ENCODE data around the gene FNDC10. TPM values are rescaled to one million over a fixed set of nuclear protein-coding genes. Genes with fewer than 3 reads are reported as not detected.

Gene FNDC10
- total and polyA plus RNA-seq, 2 donors from 2014 or later: 2.6 to 18.2 TPM

GRCh38 chr1:1603671-1604373 lies 3.9 kb upstream of the FNDC10 start:
- H3K4me1 ChIP-seq (ENCODE audit: control insufficient read depth in 2 of 3, insufficient read depth in 2 of 3, low read depth in 1 of 3, low read length in 3 of 3): peaks cover 0 to 9% (median 0%) of the 10 kb centered on the region in 3 donors
- intact Hi-C loops (cut with DNase I): no loop called here
- DNase-seq (no peak), FAIRE-seq (no peak)
- H3K4me3 ChIP-seq (ENCODE audit: low read length in 3 of 3): no peak overlapping the region
- H3K9ac ChIP-seq (ENCODE audit: low read length in 3 of 3): no peak overlapping the region
- TF ChIP-seq, protein P1, sequence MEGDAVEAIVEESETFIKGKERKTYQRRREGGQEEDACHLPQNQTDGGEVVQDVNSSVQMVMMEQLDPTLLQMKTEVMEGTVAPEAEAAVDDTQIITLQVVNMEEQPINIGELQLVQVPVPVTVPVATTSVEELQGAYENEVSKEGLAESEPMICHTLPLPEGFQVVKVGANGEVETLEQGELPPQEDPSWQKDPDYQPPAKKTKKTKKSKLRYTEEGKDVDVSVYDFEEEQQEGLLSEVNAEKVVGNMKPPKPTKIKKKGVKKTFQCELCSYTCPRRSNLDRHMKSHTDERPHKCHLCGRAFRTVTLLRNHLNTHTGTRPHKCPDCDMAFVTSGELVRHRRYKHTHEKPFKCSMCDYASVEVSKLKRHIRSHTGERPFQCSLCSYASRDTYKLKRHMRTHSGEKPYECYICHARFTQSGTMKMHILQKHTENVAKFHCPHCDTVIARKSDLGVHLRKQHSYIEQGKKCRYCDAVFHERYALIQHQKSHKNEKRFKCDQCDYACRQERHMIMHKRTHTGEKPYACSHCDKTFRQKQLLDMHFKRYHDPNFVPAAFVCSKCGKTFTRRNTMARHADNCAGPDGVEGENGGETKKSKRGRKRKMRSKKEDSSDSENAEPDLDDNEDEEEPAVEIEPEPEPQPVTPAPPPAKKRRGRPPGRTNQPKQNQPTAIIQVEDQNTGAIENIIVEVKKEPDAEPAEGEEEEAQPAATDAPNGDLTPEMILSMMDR (IDR thresholded peaks at IDR 0.05; ENCODE audit: borderline replicate concordance, extremely low read depth, insufficient read depth): no peak
- H3K27ac ChIP-seq (ENCODE audit: low read depth in 2 of 2, low read length in 2 of 2): no peak overlapping the region
- H3K9me3 ChIP-seq (ENCODE audit: control insufficient read depth in 2 of 3, insufficient read depth in 1 of 3, low read length in 3 of 3): no peaks in the 10 kb centered on the region
- H3K27me3 ChIP-seq (ENCODE audit: control insufficient read depth, insufficient read depth, low read length): peaks cover 3% of the 10 kb centered on the region
- H3K36me3 ChIP-seq (ENCODE audit: control insufficient read depth in 2 of 3, insufficient read depth in 3 of 3, low read length in 3 of 3): no peaks in the 10 kb centered on the region

GRCh38 chr1:1602968-1603506 lies 3.1 kb upstream of the FNDC10 start:
- peaks cover 3% of the 10 kb centered on the region for H3K27me3 ChIP-seq (ENCODE audit: control insufficient read depth, insufficient read depth, low read length)
- DNase-seq: no peak
- FAIRE-seq: no peak
- no peak overlapping the region for H3K9ac ChIP-seq (ENCODE audit: low read length in 3 of 3)
- H3K27ac ChIP-seq (ENCODE audit: low read depth in 2 of 2, low read length in 2 of 2): no peak overlapping the region
- H3K36me3 ChIP-seq (ENCODE audit: control insufficient read depth in 2 of 3, insufficient read depth in 3 of 3, low read length in 3 of 3): no peaks in the 10 kb centered on the region
- no peak overlapping the region for H3K4me3 ChIP-seq (ENCODE audit: low read length in 3 of 3)
- H3K4me1 ChIP-seq (ENCODE audit: control insufficient read depth in 2 of 3, insufficient read depth in 2 of 3, low read depth in 1 of 3, low read length in 3 of 3): peaks cover 0 to 10% (median 0%) of the 10 kb centered on the region in 3 donors
- no peaks in the 10 kb centered on the region for H3K9me3 ChIP-seq (ENCODE audit: control insufficient read depth in 2 of 3, insufficient read depth in 1 of 3, low read length in 3 of 3)
- intact Hi-C loops (cut with DNase I): no loop called here
- TF ChIP-seq, protein P1 (IDR thresholded peaks at IDR 0.05; ENCODE audit: borderline replicate concordance, extremely low read depth, insufficient read depth): no peak

GRCh38 chr1:1602304-1602967 lies 2.5 kb upstream of the FNDC10 start:
- H3K27me3 ChIP-seq (ENCODE audit: control insufficient read depth, insufficient read depth, low read length): peaks cover 3% of the 10 kb centered on the region
- H3K9ac ChIP-seq (ENCODE audit: low read length in 3 of 3): no peak overlapping the region
- FAIRE-seq: no peak
- H3K4me1 ChIP-seq (ENCODE audit: control insufficient read depth in 2 of 3, insufficient read depth in 2 of 3, low read depth in 1 of 3, low read length in 3 of 3): peaks cover 0 to 16% (median 0%) of the 10 kb centered on the region in 3 donors
- intact Hi-C loops (cut with DNase I): no loop called here
- no peak for DNase-seq
- no peaks in the 10 kb centered on the region for H3K9me3 ChIP-seq (ENCODE audit: control insufficient read depth in 2 of 3, insufficient read depth in 1 of 3, low read length in 3 of 3)
- no peak overlapping the region for H3K27ac ChIP-seq (ENCODE audit: low read depth in 2 of 2, low read length in 2 of 2)
- no peak overlapping the region for H3K4me3 ChIP-seq (ENCODE audit: low read length in 3 of 3)
- no peaks in the 10 kb centered on the region for H3K36me3 ChIP-seq (ENCODE audit: control insufficient read depth in 2 of 3, insufficient read depth in 3 of 3, low read length in 3 of 3)
- TF ChIP-seq, protein P1 (IDR thresholded peaks at IDR 0.05; ENCODE audit: borderline replicate concordance, extremely low read depth, insufficient read depth): no peak
